Measurements from ENCODE around the gene UBAC2.

DNA sequence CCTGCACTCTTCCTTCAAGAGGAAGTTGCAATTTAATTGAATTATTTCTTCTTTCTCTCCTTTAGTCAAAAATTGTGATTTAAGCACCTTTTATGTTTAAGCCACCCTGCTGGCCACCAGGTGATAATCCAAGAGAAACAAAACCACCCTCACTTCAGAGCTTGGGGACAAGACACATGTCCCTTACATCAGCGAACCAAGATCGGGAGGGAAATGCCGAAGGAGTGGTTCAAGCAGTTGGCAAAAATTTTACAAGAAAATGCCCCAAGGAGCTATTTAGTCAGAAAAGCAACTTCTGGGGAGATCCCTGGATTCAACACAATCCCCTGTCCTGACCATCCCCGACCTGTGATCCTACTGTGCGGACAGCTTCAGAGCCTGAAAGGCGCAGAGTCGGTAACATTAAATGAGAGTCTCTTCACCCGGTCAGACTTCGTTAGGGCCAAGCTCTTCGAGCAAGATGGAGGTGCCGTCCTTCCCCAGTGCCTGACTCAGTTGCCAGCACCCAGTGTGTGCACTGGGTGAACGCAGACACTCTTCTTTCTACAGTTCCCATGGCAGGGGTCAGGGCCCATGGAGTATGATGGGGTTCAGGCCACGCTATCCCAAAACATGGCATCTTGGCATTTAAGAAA is 222.0 kb downstream of the UBAC2 start:
- TF ChIP-seq SP1 (IDR thresholded peaks at IDR 0.05), result no peak
- TF ChIP-seq ELF4 (IDR thresholded peaks at IDR 0.05), result no peak
- no peak for TF ChIP-seq ARNT (IDR thresholded peaks at IDR 0.05)
- TF ChIP-seq FOXK2 (IDR thresholded peaks at IDR 0.05), result no peak
- no peak for TF ChIP-seq BHLHE40 (IDR thresholded peaks at IDR 0.05; ENCODE audit: borderline replicate concordance)
- TF ChIP-seq CTBP1 (IDR thresholded peaks at IDR 0.05; ENCODE audit: borderline replicate concordance), result no peak
- no peak for TF ChIP-seq FOXM1 (IDR thresholded peaks at IDR 0.05; ENCODE audit: borderline replicate concordance)
